HEK293 (cell line): Measurements from ENCODE around the gene CACNA1H.
A peak's percentile ranks its signal among the peaks of the same experiment; 100 is the strongest.

Source experiments
- CTCF ChIA-PET: fragments of 350-600 bp; formaldehyde crosslinking; extraction: SDS; loops from one replicate; lab custom pipeline; 2021; ENCODE audit warnings: antibody characterized with exemption; lab: Yijun Ruan, JAX
- POLR2A ChIA-PET: fragments of 300-600 bp; formaldehyde crosslinking; extraction: SDS; loops from one replicate; lab custom pipeline; 2020; ENCODE audit warnings: antibody characterized with exemption, inconsistent platforms; lab: Yijun Ruan, JAX
- H3K27ac ChIP-seq: fragments of 200-500 bp; sonication (Bioruptor generic); 2 replicates; pipeline ENCODE4 v1.5.1; 2014; ENCODE audit warnings: low read depth, low read length, control low read depth, inconsistent platforms; ENCODE audit errors: extremely low read depth
- H3K36me3 ChIP-seq, 2 experiments: fragments of 200-500 bp in 1 of 2; sonication (Bioruptor generic) in 1 of 2; 1 replicate in 1 of 2; 2 replicates in 1 of 2; pipeline ENCODE4 v1.5.1; 2014 to 2017; ENCODE audit warnings: inconsistent platforms in 2 of 2, low read length in 2 of 2; ENCODE audit not compliant: control insufficient read depth in 2 of 2, insufficient read depth in 1 of 2
- H3K4me1 ChIP-seq: fragments of 200-500 bp; sonication (Bioruptor generic); 2 replicates; pipeline ENCODE4 v1.5.1; 2014; ENCODE audit warnings: mild to moderate bottlenecking, low read length, inconsistent platforms; ENCODE audit not compliant: control insufficient read depth, insufficient read depth
- H3K4me3 ChIP-seq: 2 replicates; pipeline ENCODE4 v1.5.1; 2011; ENCODE audit warnings: low read depth, mild to moderate bottlenecking, control low read depth, low read length, moderate library complexity
- H3K9me3 ChIP-seq: fragments of 200-500 bp; sonication (Bioruptor generic); 2 replicates; pipeline ENCODE4 v1.5.1; 2014; ENCODE audit warnings: low read depth, low read length, inconsistent platforms; ENCODE audit not compliant: control insufficient read depth, insufficient read depth
- GLIS1 ChIP-seq: fragments of 450-650 bp; formaldehyde crosslinking; IDR thresholded peaks from 2 replicates; pipeline ENCODE4 v1.5.1; 2016; ENCODE audit warnings: missing biosample characterization, missing genetic modification characterization
- SALL2 ChIP-seq: fragments of 450-650 bp; formaldehyde crosslinking; IDR thresholded peaks from 2 replicates; pipeline ENCODE4 v1.5.0; 2017; ENCODE audit warnings: missing biosample characterization, mild to moderate bottlenecking, missing genetic modification characterization, borderline replicate concordance
- WT1 ChIP-seq: fragments of 450-650 bp; formaldehyde crosslinking; IDR thresholded peaks from 2 replicates; pipeline ENCODE4 v1.5.1; 2016; ENCODE audit warnings: missing biosample characterization, missing genetic modification characterization
- ZBTB6 ChIP-seq: fragments of 450-650 bp; formaldehyde crosslinking; IDR thresholded peaks from 2 replicates; pipeline ENCODE4 v1.5.1; 2017; ENCODE audit warnings: missing biosample characterization, missing genetic modification characterization
- ZIC2 ChIP-seq: fragments of 450-650 bp; formaldehyde crosslinking; IDR thresholded peaks from 2 replicates; pipeline ENCODE4 v1.5.1; 2016; ENCODE audit warnings: missing biosample characterization, missing genetic modification characterization
- ZNF202 ChIP-seq: fragments of 450-650 bp; formaldehyde crosslinking; IDR thresholded peaks from 2 replicates; pipeline ENCODE4 v1.5.1; 2016; ENCODE audit warnings: missing biosample characterization, missing genetic modification characterization, borderline replicate concordance
- ZNF214 ChIP-seq: fragments of 450-650 bp; formaldehyde crosslinking; IDR thresholded peaks from 2 replicates; pipeline ENCODE4 v1.5.1; 2017; ENCODE audit warnings: missing biosample characterization, mild to moderate bottlenecking, missing genetic modification characterization, borderline replicate concordance
- ZNF426 ChIP-seq: fragments of 450-650 bp; formaldehyde crosslinking; IDR thresholded peaks from 2 replicates; pipeline ENCODE4 v1.5.1; 2017; ENCODE audit warnings: missing biosample characterization, missing genetic modification characterization, mild to moderate bottlenecking, inconsistent platforms, moderate library complexity
- ZNF514 ChIP-seq: fragments of 450-650 bp; formaldehyde crosslinking; IDR thresholded peaks from 2 replicates; pipeline ENCODE4 v1.5.1; 2016; ENCODE audit warnings: missing biosample characterization, missing genetic modification characterization
- ZNF555 ChIP-seq: fragments of 450-650 bp; formaldehyde crosslinking; conservative IDR thresholded peaks from 2 replicates; pipeline ENCODE4 v1.5.1; 2017; ENCODE audit warnings: missing biosample characterization, mild to moderate bottlenecking, missing genetic modification characterization, inconsistent platforms
- ZNF561 ChIP-seq: fragments of 450-650 bp; IDR thresholded peaks from 2 replicates; pipeline ENCODE4 v1.5.1; 2018; ENCODE audit warnings: missing biosample characterization, missing genetic modification characterization, borderline replicate concordance
- TF ChIP-seq, protein P1 (sequence below): fragments of 450-650 bp; formaldehyde crosslinking; IDR thresholded peaks from 2 replicates; pipeline ENCODE4 v1.5.1; 2017; ENCODE audit warnings: missing biosample characterization, mild to moderate bottlenecking, missing genetic modification characterization, moderate library complexity
- TF ChIP-seq, protein P2 (sequence below): fragments of 450-650 bp; formaldehyde crosslinking; IDR thresholded peaks from 2 replicates; pipeline ENCODE4 v1.5.1; 2016; ENCODE audit warnings: missing biosample characterization, missing genetic modification characterization

CACNA1H gene

GRCh38 chr16:1119766-1120576, 32.9 kb upstream of the CACNA1H start:
- no peaks in the 10 kb centered on the region for H3K4me1 ChIP-seq
- H3K36me3 ChIP-seq: no peaks in the 10 kb centered on the region
- POLR2A ChIA-PET: interaction anchor here (1.0 kb wide), 1 partner anchor 400 kb away, joined by 3 read pairs; no protein-coding TSS in a partner anchor
- CTCF ChIA-PET: no interaction called here
- TF ChIP-seq, protein P1, sequence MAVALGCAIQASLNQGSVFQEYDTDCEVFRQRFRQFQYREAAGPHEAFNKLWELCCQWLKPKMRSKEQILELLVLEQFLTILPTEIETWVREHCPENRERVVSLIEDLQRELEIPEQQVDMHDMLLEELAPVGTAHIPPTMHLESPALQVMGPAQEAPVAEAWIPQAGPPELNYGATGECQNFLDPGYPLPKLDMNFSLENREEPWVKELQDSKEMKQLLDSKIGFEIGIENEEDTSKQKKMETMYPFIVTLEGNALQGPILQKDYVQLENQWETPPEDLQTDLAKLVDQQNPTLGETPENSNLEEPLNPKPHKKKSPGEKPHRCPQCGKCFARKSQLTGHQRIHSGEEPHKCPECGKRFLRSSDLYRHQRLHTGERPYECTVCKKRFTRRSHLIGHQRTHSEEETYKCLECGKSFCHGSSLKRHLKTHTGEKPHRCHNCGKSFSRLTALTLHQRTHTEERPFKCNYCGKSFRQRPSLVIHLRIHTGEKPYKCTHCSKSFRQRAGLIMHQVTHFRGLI (tag by site-specific recombination): no peak
- TF ChIP-seq WT1 (tag by site-specific recombination): no peak
- TF ChIP-seq ZIC2 (tag by site-specific recombination): no peak
- TF ChIP-seq, protein P2, sequence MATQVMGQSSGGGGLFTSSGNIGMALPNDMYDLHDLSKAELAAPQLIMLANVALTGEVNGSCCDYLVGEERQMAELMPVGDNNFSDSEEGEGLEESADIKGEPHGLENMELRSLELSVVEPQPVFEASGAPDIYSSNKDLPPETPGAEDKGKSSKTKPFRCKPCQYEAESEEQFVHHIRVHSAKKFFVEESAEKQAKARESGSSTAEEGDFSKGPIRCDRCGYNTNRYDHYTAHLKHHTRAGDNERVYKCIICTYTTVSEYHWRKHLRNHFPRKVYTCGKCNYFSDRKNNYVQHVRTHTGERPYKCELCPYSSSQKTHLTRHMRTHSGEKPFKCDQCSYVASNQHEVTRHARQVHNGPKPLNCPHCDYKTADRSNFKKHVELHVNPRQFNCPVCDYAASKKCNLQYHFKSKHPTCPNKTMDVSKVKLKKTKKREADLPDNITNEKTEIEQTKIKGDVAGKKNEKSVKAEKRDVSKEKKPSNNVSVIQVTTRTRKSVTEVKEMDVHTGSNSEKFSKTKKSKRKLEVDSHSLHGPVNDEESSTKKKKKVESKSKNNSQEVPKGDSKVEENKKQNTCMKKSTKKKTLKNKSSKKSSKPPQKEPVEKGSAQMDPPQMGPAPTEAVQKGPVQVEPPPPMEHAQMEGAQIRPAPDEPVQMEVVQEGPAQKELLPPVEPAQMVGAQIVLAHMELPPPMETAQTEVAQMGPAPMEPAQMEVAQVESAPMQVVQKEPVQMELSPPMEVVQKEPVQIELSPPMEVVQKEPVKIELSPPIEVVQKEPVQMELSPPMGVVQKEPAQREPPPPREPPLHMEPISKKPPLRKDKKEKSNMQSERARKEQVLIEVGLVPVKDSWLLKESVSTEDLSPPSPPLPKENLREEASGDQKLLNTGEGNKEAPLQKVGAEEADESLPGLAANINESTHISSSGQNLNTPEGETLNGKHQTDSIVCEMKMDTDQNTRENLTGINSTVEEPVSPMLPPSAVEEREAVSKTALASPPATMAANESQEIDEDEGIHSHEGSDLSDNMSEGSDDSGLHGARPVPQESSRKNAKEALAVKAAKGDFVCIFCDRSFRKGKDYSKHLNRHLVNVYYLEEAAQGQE (tag by site-specific recombination): 0 out of 2 replicates have a peak, but pooled peaks have one; percentile 33
- no peak for TF ChIP-seq ZNF555 (tag by site-specific recombination)
- TF ChIP-seq, all 188 proteins: peak for 1
- H3K9me3 ChIP-seq: no peaks in the 10 kb centered on the region
- no peak overlapping the region for H3K27ac ChIP-seq
- H3K4me3 ChIP-seq: no peak overlapping the region

- ChIA-PET POLR2A (interaction anchor here (1.0 kb wide), 1 partner anchor 401 kb away, joined by 3 read pairs; no protein-coding TSS in a partner anchor), CTCF (interaction anchor here (0.6 kb wide), 1 partner anchor 103 kb away, joined by 4 read pairs; no protein-coding TSS in a partner anchor)
- Histone ChIP-seq H3K4me1 (no peaks in the 10 kb centered on the region), H3K27ac (no peak overlapping the region), H3K4me3 (no peak overlapping the region), H3K36me3 (no peaks in the 10 kb centered on the region), H3K9me3 (no peaks in the 10 kb centered on the region)
- TF ChIP-seq ZNF426 (tag by site-specific recombination): no peak
- TF ChIP-seq ZNF561 (tag by site-specific recombination): no peak
- TF ChIP-seq ZNF514: no peak
- TF ChIP-seq SALL2 (tag by site-specific recombination): no peak
- TF ChIP-seq ZBTB6: no peak
- TF ChIP-seq ZNF214 (tag by site-specific recombination): no peak
- TF ChIP-seq GLIS1 (tag by site-specific recombination): no peak
- TF ChIP-seq ZNF202 (tag by site-specific recombination): no peak
- TF ChIP-seq, protein P2 (tag by site-specific recombination): no peak
These were observed 32.3 kb upstream of the CACNA1H start for GRCh38 chr16:1120577-1120941.
